Left ventricle myocardium inferior (tissue), 1 donor: ENCODE data around the gene PARP1. TPM values are rescaled to one million over a fixed set of nuclear protein-coding genes. Genes with fewer than 3 reads are reported as not detected.
A peak's percentile ranks its signal among the peaks of the same experiment; 100 is the strongest.

Experiments used
- DNase-seq: peaks from one replicate; pipeline ENCODE4 v3.0.0-alpha.2; 2020
- H3K27ac ChIP-seq: fragments of 200-600 bp; replicated peaks from 2 replicates; pipeline ENCODE4 v1.8.0; 2021
- H3K27me3 ChIP-seq: fragments of 200-600 bp; 2 replicates; pipeline ENCODE4 v1.8.0; 2021; ENCODE audit warnings: low read depth
- H3K36me3 ChIP-seq: fragments of 200-600 bp; 2 replicates; pipeline ENCODE4 v1.8.0; 2021
- H3K4me1 ChIP-seq: fragments of 200-600 bp; 2 replicates; pipeline ENCODE4 v1.8.0; 2021
- H3K4me3 ChIP-seq: fragments of 200-600 bp; 2 replicates; pipeline ENCODE4 v1.8.0; 2021; ENCODE audit warnings: mild to moderate bottlenecking, moderate library complexity
- H3K9me3 ChIP-seq: fragments of 200-600 bp; replicated peaks from 2 replicates; pipeline ENCODE4 v1.8.0; 2021
- intact Hi-C: fragments of 100-400 bp; cut with micrococcal nuclease; formaldehyde crosslinking; loops from one replicate; pipeline ENCODE4 v1.11.0; 2022
- total RNA-seq: library from RNA; stranded (reverse); fragmentation: NEBNext Ultra II Directional; extraction: Animal tissue kit (Norgen Biotek cat#: 25700); gene quantifications from one replicate; pipeline ENCODE4 v1.2.1, GENCODE V29; 2021
- TF ChIP-seq, protein P1 (sequence below): fragments of 200-600 bp; IDR thresholded peaks from 2 replicates; pipeline ENCODE4 v1.8.0; 2021; ENCODE audit warnings: antibody characterized with exemption, mild to moderate bottlenecking, borderline replicate concordance
- donor health status: DM: no; HTN: yes; CAD: no; lungs with severe emphysema.

The PARP1 gene
- total RNA-seq, 1 donor from 2014 or later, result 138 TPM

DNA sequence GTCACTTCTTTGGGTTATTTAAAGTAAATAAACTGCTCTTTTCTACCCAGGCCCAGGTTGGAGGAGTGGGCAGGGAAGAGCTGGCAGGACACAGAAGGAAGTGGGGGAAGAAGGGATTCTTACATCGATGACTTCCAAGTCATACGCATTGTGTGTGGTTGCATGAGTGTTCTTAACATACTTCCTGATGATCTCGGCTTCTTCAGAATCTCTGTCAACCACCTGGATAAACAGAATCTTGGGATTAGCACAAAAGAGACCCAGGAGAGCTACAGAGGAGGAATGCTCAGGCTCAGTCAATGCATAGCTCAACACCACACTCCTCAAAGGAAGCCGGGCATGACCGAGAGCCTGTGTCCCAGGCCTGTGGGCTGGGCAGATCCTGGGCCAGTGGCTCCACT is 42.1 kb downstream of the PARP1 start:
- intact Hi-C loops, result no loop called here
- Histone ChIP-seq H3K27me3 (no peaks in the 10 kb centered on the region), H3K4me1 (peaks cover 47% of the 10 kb centered on the region), H3K4me3 (no peak overlapping the region), H3K27ac (no peak overlapping the region), H3K36me3 (peaks cover 96% of the 10 kb centered on the region), H3K9me3 (no peaks in the 10 kb centered on the region)
- TF ChIP-seq, protein P1, sequence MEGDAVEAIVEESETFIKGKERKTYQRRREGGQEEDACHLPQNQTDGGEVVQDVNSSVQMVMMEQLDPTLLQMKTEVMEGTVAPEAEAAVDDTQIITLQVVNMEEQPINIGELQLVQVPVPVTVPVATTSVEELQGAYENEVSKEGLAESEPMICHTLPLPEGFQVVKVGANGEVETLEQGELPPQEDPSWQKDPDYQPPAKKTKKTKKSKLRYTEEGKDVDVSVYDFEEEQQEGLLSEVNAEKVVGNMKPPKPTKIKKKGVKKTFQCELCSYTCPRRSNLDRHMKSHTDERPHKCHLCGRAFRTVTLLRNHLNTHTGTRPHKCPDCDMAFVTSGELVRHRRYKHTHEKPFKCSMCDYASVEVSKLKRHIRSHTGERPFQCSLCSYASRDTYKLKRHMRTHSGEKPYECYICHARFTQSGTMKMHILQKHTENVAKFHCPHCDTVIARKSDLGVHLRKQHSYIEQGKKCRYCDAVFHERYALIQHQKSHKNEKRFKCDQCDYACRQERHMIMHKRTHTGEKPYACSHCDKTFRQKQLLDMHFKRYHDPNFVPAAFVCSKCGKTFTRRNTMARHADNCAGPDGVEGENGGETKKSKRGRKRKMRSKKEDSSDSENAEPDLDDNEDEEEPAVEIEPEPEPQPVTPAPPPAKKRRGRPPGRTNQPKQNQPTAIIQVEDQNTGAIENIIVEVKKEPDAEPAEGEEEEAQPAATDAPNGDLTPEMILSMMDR, result no peak
- DNase-seq, result no peak

DNA sequence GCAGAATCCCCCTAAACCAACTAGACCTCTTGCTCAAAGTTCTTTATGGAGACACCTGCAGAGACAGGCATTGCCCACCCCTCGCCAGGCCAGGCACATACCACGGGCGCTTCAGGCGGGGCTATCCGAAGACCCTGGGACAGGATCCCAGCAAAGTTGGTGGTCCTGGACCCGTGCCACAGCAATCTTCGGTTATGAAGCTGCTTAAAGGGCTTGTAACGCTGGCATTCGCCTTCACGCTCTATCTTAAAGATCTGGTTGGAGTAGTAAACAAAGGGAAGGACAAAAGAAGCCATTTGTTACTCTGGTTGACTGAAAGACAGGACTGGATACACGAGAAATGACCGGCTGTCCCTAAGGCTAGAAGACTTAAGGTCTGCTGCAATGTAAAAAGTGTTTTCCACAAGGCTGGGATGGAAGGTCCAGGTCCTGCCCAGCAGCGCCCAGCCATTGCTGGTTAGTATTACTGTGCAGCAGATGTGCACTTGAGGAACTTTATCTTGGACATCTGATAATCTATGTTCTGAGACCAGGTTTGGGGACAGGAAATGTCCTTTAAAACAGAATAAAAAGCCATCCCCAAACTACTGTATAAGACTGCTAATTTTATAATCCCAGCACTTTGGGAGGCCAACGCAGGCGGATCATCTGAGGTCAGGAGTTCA is 42.9 kb downstream of the PARP1 start:
- TF ChIP-seq, protein P1, result no peak
- Histone ChIP-seq H3K27ac (peak overlapping the region; percentile 76), H3K4me1 (peaks cover 40% of the 10 kb centered on the region), H3K27me3 (no peaks in the 10 kb centered on the region), H3K9me3 (no peaks in the 10 kb centered on the region), H3K36me3 (peaks cover 98% of the 10 kb centered on the region), H3K4me3 (no peak overlapping the region)
- DNase-seq, result no peak
- intact Hi-C loops, result no loop called here

DNA sequence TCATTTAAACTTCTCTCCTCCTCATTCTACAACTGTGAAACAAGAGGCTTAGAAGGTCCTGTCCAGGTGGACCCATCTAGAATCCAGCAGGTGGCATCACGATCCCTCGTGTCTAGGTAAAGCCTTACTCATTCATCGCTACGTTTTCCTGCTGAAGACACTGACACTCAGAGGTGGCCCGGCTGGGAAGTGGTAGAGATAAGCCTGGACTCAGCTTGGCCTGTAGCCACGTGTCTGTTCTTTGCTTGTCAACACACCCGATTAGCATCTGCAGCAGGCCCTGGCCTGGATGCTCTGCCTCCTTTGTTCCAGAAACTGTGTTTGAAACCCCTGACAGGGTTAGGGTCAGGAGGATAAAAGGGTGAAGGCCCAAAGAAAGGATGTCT is 43.4 kb downstream of the PARP1 start:
- H3K36me3 ChIP-seq, result peaks cover 98% of the 10 kb centered on the region
- TF ChIP-seq, protein P1, result peak; percentile 27
- peak; percentile 64 for DNase-seq
- no peak overlapping the region for H3K4me3 ChIP-seq
- no peaks in the 10 kb centered on the region for H3K27me3 ChIP-seq
- H3K27ac ChIP-seq, result peak overlapping the region; percentile 76
- intact Hi-C loops, result no loop called here
- H3K4me1 ChIP-seq, result peaks cover 40% of the 10 kb centered on the region
- H3K9me3 ChIP-seq, result no peaks in the 10 kb centered on the region

DNA sequence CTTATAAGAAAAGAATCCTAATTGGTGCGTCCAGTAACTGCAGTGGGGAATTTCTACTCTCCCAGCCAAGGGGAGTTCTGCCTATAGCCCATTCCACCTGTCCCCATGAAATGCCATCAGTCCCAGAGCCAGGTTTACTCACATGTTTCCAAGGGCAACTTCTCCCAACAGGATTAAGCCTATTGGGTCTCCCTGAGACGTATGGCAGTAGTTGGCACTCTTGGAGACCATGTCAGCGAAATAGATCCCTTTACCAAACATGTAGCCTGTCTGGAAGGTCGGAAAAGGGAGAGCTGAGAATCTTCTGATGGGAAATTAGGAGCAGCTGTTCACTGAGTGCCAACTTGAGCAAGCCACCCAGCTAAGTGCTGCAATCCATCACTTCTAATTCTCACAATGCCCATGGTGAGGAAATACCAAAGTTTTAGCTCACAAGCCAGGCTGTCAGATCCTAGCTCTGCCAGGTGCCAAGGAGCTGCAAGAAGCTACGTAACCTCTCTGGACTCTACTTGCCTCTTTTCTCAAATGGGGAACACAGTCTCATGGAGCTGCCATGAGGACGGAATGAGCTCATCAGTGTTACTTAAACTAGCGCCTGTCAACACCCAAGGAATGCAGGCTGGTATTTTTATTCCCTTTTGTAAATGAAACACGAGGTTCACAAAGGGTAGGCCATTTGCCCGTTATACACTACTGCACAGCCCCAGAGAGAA is 43.9 kb downstream of the PARP1 start:
- intact Hi-C loops, result no loop called here
- no peaks in the 10 kb centered on the region for H3K27me3 ChIP-seq
- H3K27ac ChIP-seq, result peak overlapping the region; percentile 76

DNA sequence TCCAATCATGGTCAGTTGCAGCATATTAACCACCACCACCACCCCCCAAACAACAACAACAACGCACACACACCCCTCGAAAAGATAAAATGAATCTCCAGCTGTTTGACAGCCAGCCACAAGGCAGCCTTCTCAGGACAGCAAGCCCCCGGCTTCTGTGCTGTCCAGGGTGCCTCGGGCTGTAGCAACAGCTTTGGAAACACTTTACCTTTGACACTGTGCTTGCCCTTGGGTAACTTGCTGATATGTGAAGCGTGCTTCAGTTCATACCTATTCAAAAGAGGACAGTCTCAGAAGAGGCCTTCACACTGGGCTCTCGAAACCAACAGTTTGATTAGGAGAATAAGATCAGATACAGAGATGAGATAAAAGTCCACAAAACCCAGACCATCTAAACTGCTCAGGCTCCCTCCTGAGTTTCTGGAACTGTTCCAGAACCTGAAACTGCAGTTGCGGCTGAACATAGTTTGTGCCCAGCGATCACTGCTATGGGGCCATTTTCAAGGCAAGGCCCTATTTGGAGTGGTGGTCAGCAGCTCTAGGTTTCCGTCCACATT is 44.9 kb downstream of the PARP1 start:
- Histone ChIP-seq H3K27me3 (no peaks in the 10 kb centered on the region), H3K36me3 (peaks cover 96% of the 10 kb centered on the region), H3K9me3 (no peaks in the 10 kb centered on the region), H3K4me3 (peak overlapping the region; percentile 17), H3K4me1 (peaks cover 40% of the 10 kb centered on the region), H3K27ac (peak overlapping the region; percentile 76)
- intact Hi-C loops, result no loop called here
- TF ChIP-seq, protein P1, result no peak
- DNase-seq, result no peak

More for the DNA sequence above, 43.9 kb downstream of the PARP1 start:
- TF ChIP-seq, protein P1, result no peak
- Histone ChIP-seq H3K36me3 (peaks cover 98% of the 10 kb centered on the region), H3K4me1 (peaks cover 40% of the 10 kb centered on the region), H3K4me3 (peak overlapping the region; percentile 17), H3K9me3 (no peaks in the 10 kb centered on the region)
- no peak for DNase-seq
